ENCODE results near the gene DPH3. TPM values are rescaled to one million over a fixed set of nuclear protein-coding genes. Genes with fewer than 3 reads are reported as not detected.
"Not testable (repeated sequence)": the region's sequence is repeated elsewhere in the genome, so short reads cannot be mapped to it uniquely, and the experiment has no call there.

DPH3 gene
- 30.0 TPM for polyA plus RNA-seq
- long read RNA-seq, donor 1, transcript DPH3-204 (3 exons, 3,131 nt) = major isoform, 8 of 10 reads
- long read RNA-seq, donor 1, partial matches to known transcripts = 0 of 10 reads
- long read RNA-seq, donor 1, other reads (novel, unspliced or antisense) = 0 of 10 reads
- long read RNA-seq, donor 2, transcript DPH3-204 (3 exons, 3,131 nt) = major isoform, 43 of 64 reads
- long read RNA-seq, donor 2, transcript DPH3-202 (2 exons, 3,052 nt) = minor isoform, 14 of 64 reads
- long read RNA-seq, donor 2, partial matches to known transcripts = 0 of 64 reads
- long read RNA-seq, donor 2, other reads (novel, unspliced or antisense) = 5 of 64 reads
- long read RNA-seq, donor 3 = 0 reads
- long read RNA-seq, donor 4, transcript DPH3-204 (3 exons, 3,131 nt) = major isoform, 6 of 7 reads
- long read RNA-seq, donor 4, partial matches to known transcripts = 0 of 7 reads
- long read RNA-seq, donor 4, other reads (novel, unspliced or antisense) = 0 of 7 reads
- long read RNA-seq, donor 5, transcript DPH3-204 (3 exons, 3,131 nt) = minor isoform, 5 of 12 reads
- long read RNA-seq, donor 5, transcript DPH3-202 (2 exons, 3,052 nt) = major isoform, 7 of 12 reads
- long read RNA-seq, donor 5, partial matches to known transcripts = 0 of 12 reads
- long read RNA-seq, donor 5, other reads (novel, unspliced or antisense) = 0 of 12 reads
- long read RNA-seq, donor 6, transcript DPH3-202 (2 exons, 3,052 nt) = minor isoform, 5 of 31 reads
- long read RNA-seq, donor 6, transcript DPH3-204 (3 exons, 3,131 nt) = major isoform, 26 of 31 reads
- long read RNA-seq, donor 6, partial matches to known transcripts = 0 of 31 reads
- long read RNA-seq, donor 6, other reads (novel, unspliced or antisense) = 0 of 31 reads
- long read RNA-seq, donor 7, transcript DPH3-204 (3 exons, 3,131 nt) = major isoform, 10 of 13 reads
- long read RNA-seq, donor 7, partial matches to known transcripts = 0 of 13 reads
- long read RNA-seq, donor 7, other reads (novel, unspliced or antisense) = 0 of 13 reads
- long read RNA-seq, donor 8, transcript DPH3-204 (3 exons, 3,131 nt) = major isoform, 28 of 51 reads
- long read RNA-seq, donor 8, transcript DPH3-202 (2 exons, 3,052 nt) = minor isoform, 17 of 51 reads
- long read RNA-seq, donor 8, partial matches to known transcripts = 0 of 51 reads
- long read RNA-seq, donor 8, other reads (novel, unspliced or antisense) = 6 of 51 reads
- long read RNA-seq, donor 9, transcript DPH3-204 (3 exons, 3,131 nt) = major isoform, 17 of 38 reads
- long read RNA-seq, donor 9, transcript DPH3-202 (2 exons, 3,052 nt) = minor isoform, 12 of 38 reads
- long read RNA-seq, donor 9, partial matches to known transcripts = 9 of 38 reads
- long read RNA-seq, donor 9, other reads (novel, unspliced or antisense) = 0 of 38 reads
- long read RNA-seq, donor 10, transcript DPH3-202 (2 exons, 3,052 nt) = minor isoform, 8 of 51 reads
- long read RNA-seq, donor 10, transcript DPH3-204 (3 exons, 3,131 nt) = major isoform, 28 of 51 reads
- long read RNA-seq, donor 10, partial matches to known transcripts = 0 of 51 reads
- long read RNA-seq, donor 10, other reads (novel, unspliced or antisense) = 13 of 51 reads
- long read RNA-seq, donor 11, transcript DPH3-202 (2 exons, 3,052 nt) = minor isoform, 7 of 25 reads
- long read RNA-seq, donor 11, transcript DPH3-204 (3 exons, 3,131 nt) = major isoform, 17 of 25 reads
- long read RNA-seq, donor 11, partial matches to known transcripts = 0 of 25 reads
- long read RNA-seq, donor 11, other reads (novel, unspliced or antisense) = 0 of 25 reads

DNA sequence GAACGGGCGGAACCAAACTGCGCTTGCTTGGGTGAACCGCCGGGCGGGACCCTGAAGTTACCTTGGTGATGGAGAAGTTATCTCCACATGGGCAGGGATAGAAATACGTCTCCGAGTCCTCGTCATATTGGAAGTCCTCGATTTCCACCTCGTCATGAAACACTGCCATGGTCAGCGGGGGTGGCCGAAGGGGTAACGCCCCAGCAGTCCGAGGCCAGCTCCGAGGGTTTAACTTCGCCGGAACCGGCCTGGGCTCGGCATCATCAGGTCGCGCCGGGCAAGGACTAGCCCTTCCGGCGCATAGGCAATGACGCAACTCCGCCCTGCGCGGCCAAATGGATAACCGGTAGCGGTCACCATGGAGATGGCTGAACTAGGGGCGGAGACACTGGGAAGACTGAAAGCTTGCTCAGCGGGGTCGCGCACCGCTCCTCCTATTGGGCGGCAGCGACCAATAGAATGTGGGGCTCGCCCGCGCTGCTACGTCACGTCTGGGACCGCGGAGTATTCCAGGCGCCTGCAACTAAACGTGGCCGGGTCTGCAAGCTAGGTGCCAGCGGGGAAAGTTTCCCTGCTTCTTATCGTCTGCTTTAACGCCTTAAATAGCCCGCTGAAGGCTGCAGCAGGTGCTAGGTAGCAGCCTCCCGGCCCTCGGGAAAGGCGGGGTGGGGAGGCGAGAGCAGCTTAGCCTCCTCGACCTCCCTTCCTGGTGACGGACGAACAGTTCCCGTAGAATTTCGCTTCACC lies at the start of gene DPH3, which contains the start of gene OXNAD1:
Gene DPH3 (minus strand): TSS at position 236 of the 747 bp plus-strand sequence. CDS start 67 bp downstream, at position 169.
Gene OXNAD1 (plus strand): TSS at position 505 of the 747 bp plus-strand sequence. CDS start 5,741 bp downstream, outside the sequence.
- Histone ChIP-seq H3K4me1 (ENCODE audit: control insufficient read depth, insufficient read depth, low read length) (no peaks in the 10 kb centered on the region), H3K27ac (ENCODE audit: low read length) (peak within 1 kb of the TSS; percentile 93), H3K9me3 (ENCODE audit: control insufficient read depth, low read depth, low read length) (no peaks in the 10 kb centered on the region), H3K36me3 (ENCODE audit: control insufficient read depth, insufficient read depth, low read length) (peaks cover 4% of the 10 kb centered on the region), H3K4me3 (ENCODE audit: low read length) (peak within 1 kb of the TSS; percentile 87), H3K27me3 (ENCODE audit: control insufficient read depth, insufficient read depth, low read length) (no peaks in the 10 kb centered on the region)
- WGBS (ENCODE audit: insufficient coverage, low lambda C conversion rate) = no CpG with 5 or more reads among the region's 61 CpGs
- DNase-seq = peak; percentile 100

- H3K9me3 ChIP-seq (ENCODE audit: control insufficient read depth, low read depth, low read length) = no peaks in the 10 kb centered on the region
- no peaks in the 10 kb centered on the region for H3K27me3 ChIP-seq (ENCODE audit: control insufficient read depth, insufficient read depth, low read length)
- H3K27ac ChIP-seq (ENCODE audit: low read length) = no peak overlapping the region
- H3K4me1 ChIP-seq (ENCODE audit: control insufficient read depth, insufficient read depth, low read length) = peaks cover 13% of the 10 kb centered on the region
- no CpG with 5 or more reads among the region's 5 CpGs for WGBS (ENCODE audit: insufficient coverage, low lambda C conversion rate)
- H3K36me3 ChIP-seq (ENCODE audit: control insufficient read depth, insufficient read depth, low read length) = peaks cover 37% of the 10 kb centered on the region
- DNase-seq = no peak
- no peak overlapping the region for H3K4me3 ChIP-seq (ENCODE audit: low read length)
These were observed 49.3 kb upstream of the DPH3 start for GRCh38 chr3:16313886-16314645.

DNA sequence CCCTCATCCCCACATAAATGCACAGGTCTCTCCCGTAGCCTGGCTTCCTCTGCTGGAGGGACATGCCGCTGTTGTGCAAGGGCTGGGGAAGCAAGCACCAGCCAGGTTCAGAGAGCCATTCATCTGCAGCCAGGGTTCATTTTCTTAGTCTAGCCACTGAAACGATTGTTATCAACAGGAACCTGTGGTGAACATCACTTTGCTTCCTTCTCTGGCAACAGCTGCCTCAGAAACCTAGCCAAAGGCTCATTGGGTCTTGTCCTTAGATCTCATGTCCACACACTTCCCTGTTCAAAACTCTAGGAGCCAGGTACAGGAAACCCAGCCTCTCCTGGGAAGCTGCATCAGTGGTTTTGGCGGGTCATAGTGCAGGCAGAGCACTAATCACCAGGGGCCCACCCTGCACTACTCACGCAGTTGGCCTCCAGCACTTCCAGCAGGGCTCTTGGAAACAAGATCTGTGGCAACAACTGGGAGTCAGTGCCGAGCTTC lies 47.3 kb upstream of the DPH3 start:
- WGBS (ENCODE audit: insufficient coverage, low lambda C conversion rate) = no CpG with 5 or more reads among the region's 6 CpGs
- no peaks in the 10 kb centered on the region for H3K27me3 ChIP-seq (ENCODE audit: control insufficient read depth, insufficient read depth, low read length)
- peak; percentile 59 to 71 for DNase-seq
- H3K4me3 ChIP-seq (ENCODE audit: low read length) = no peak overlapping the region
- H3K9me3 ChIP-seq (ENCODE audit: control insufficient read depth, low read depth, low read length) = no peaks in the 10 kb centered on the region
- peak overlapping the region; percentile 42 for H3K27ac ChIP-seq (ENCODE audit: low read length)
- H3K36me3 ChIP-seq (ENCODE audit: control insufficient read depth, insufficient read depth, low read length) = peaks cover 30% of the 10 kb centered on the region
- peaks cover 9% of the 10 kb centered on the region for H3K4me1 ChIP-seq (ENCODE audit: control insufficient read depth, insufficient read depth, low read length)

DNA sequence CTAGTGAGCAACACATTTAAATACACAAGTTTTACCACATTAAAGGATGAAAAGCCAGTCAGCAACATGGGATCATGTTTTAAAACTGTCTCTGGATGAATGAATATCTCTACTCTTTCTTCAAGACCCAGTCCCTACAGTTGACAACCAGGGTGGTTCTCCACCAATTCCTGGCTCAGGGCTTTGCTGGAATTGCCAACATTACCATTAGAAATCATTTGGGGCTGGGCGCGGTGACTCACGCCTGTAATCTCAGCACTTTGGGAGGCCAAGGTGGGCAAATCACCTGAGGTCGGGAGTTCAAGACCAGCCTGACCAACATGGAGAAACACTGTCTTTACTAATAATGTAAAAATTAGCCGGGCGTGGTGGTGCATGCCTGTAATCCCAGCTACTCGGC lies 45.7 kb upstream of the DPH3 start:
- H3K36me3 ChIP-seq (ENCODE audit: control insufficient read depth, insufficient read depth, low read length) = peaks cover 24% of the 10 kb centered on the region
- H3K27ac ChIP-seq (ENCODE audit: low read length); H3K4me3 ChIP-seq (ENCODE audit: low read length); H3K4me1 ChIP-seq (ENCODE audit: control insufficient read depth, insufficient read depth, low read length); H3K27me3 ChIP-seq (ENCODE audit: control insufficient read depth, insufficient read depth, low read length); DNase-seq; H3K9me3 ChIP-seq (ENCODE audit: control insufficient read depth, low read depth, low read length): not testable (repeated sequence)
- no CpG with 5 or more reads among the region's 7 CpGs for WGBS (ENCODE audit: insufficient coverage, low lambda C conversion rate)

GRCh38 chr3:16309558-16309957 lies 44.8 kb upstream of the DPH3 start:
- H3K36me3 ChIP-seq (ENCODE audit: control insufficient read depth, insufficient read depth, low read length) = peaks cover 30% of the 10 kb centered on the region
- no peaks in the 10 kb centered on the region for H3K9me3 ChIP-seq (ENCODE audit: control insufficient read depth, low read depth, low read length)
- H3K4me1 ChIP-seq (ENCODE audit: control insufficient read depth, insufficient read depth, low read length) = peaks cover 9% of the 10 kb centered on the region
- 100% methylated on average over 1 of the region's 2 CpGs for WGBS (ENCODE audit: insufficient coverage, low lambda C conversion rate)
- no peak for DNase-seq
- no peak overlapping the region for H3K4me3 ChIP-seq (ENCODE audit: low read length)
- no peak overlapping the region for H3K27ac ChIP-seq (ENCODE audit: low read length)
- H3K27me3 ChIP-seq (ENCODE audit: control insufficient read depth, insufficient read depth, low read length) = no peaks in the 10 kb centered on the region

DNA sequence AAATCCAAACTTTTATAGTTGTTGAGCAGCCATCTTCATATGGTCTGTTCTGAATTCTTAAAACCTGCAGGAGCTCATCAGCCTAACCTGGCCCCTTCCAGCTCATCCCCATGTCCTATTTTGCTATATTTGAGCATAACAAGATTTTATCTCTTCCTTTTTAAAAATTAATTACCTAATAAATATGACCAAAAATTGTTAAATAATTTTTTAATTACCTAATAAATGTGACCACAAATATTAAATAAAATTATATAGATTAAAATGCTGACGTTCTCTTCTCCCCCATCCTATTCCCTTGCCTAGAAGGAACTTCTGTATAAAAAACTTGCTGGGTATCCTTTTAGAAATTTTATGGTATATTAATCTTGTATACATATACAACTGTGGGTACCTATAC lies 44.0 kb upstream of the DPH3 start:
- Histone ChIP-seq H3K27ac (ENCODE audit: low read length) (no peak overlapping the region), H3K4me1 (ENCODE audit: control insufficient read depth, insufficient read depth, low read length) (peaks cover 9% of the 10 kb centered on the region), H3K27me3 (ENCODE audit: control insufficient read depth, insufficient read depth, low read length) (no peaks in the 10 kb centered on the region), H3K9me3 (ENCODE audit: control insufficient read depth, low read depth, low read length) (no peaks in the 10 kb centered on the region), H3K4me3 (ENCODE audit: low read length) (no peak overlapping the region), H3K36me3 (ENCODE audit: control insufficient read depth, insufficient read depth, low read length) (peaks cover 31% of the 10 kb centered on the region)
- DNase-seq = no peak
- no CpG with 5 or more reads among the region's 1 CpG for WGBS (ENCODE audit: insufficient coverage, low lambda C conversion rate)

- H3K9me3 ChIP-seq (ENCODE audit: control insufficient read depth, low read depth, low read length) = no peaks in the 10 kb centered on the region
- no peaks in the 10 kb centered on the region for H3K27me3 ChIP-seq (ENCODE audit: control insufficient read depth, insufficient read depth, low read length)
- 100% methylated on average over 2 of the region's 5 CpGs for WGBS (ENCODE audit: insufficient coverage, low lambda C conversion rate)
- H3K4me3 ChIP-seq (ENCODE audit: low read length) = no peak overlapping the region
- no peak overlapping the region for H3K27ac ChIP-seq (ENCODE audit: low read length)
- no peak for DNase-seq
- H3K4me1 ChIP-seq (ENCODE audit: control insufficient read depth, insufficient read depth, low read length) = peaks cover 9% of the 10 kb centered on the region
- peaks cover 34% of the 10 kb centered on the region for H3K36me3 ChIP-seq (ENCODE audit: control insufficient read depth, insufficient read depth, low read length)
These were observed 43.2 kb upstream of the DPH3 start for GRCh38 chr3:16307832-16308531.

DNA sequence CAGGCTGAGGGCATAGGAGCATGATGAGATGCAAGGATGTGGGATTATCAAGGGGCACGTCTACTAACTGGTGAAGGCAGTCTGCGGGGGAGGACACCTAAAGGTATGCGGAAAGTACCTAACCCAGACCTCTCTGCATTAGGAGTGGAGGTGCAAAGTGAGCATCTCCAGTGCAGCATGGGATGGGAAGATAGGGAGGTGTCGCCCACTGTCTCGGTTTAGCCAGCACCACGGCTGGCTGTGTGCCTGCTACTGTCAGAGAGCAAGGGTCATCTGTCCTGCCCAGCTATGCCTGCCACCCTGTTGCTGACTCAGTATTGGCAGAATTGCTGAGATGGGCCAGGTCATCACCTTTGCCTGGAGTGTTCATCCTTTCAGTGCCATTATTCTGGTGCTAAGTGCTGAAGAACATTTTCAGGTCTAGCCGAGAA lies 40.4 kb upstream of the DPH3 start:
- no peaks in the 10 kb centered on the region for H3K27me3 ChIP-seq (ENCODE audit: control insufficient read depth, insufficient read depth, low read length)
- peaks cover 37% of the 10 kb centered on the region for H3K36me3 ChIP-seq (ENCODE audit: control insufficient read depth, insufficient read depth, low read length)
- WGBS (ENCODE audit: insufficient coverage, low lambda C conversion rate) = no CpG with 5 or more reads among the region's 7 CpGs
- H3K4me1 ChIP-seq (ENCODE audit: control insufficient read depth, insufficient read depth, low read length) = no peaks in the 10 kb centered on the region
- no peak overlapping the region for H3K4me3 ChIP-seq (ENCODE audit: low read length)
- H3K27ac ChIP-seq (ENCODE audit: low read length) = no peak overlapping the region
- no peak for DNase-seq
- H3K9me3 ChIP-seq (ENCODE audit: control insufficient read depth, low read depth, low read length) = no peaks in the 10 kb centered on the region

All from large intestine (tissue), 12 donors.